ENCODE data around the gene KSR2.

Gene KSR2

GRCh38 chr12:117671734-117672133, 297.1 kb downstream of the KSR2 start:
- peak; percentile 30 for DNase-seq (ENCODE audit: low read depth)
- no peak overlapping the region for H3K4me3 ChIP-seq (ENCODE audit: low read depth, low read length)
- TF ChIP-seq, protein P1, sequence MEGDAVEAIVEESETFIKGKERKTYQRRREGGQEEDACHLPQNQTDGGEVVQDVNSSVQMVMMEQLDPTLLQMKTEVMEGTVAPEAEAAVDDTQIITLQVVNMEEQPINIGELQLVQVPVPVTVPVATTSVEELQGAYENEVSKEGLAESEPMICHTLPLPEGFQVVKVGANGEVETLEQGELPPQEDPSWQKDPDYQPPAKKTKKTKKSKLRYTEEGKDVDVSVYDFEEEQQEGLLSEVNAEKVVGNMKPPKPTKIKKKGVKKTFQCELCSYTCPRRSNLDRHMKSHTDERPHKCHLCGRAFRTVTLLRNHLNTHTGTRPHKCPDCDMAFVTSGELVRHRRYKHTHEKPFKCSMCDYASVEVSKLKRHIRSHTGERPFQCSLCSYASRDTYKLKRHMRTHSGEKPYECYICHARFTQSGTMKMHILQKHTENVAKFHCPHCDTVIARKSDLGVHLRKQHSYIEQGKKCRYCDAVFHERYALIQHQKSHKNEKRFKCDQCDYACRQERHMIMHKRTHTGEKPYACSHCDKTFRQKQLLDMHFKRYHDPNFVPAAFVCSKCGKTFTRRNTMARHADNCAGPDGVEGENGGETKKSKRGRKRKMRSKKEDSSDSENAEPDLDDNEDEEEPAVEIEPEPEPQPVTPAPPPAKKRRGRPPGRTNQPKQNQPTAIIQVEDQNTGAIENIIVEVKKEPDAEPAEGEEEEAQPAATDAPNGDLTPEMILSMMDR (IDR thresholded peaks at IDR 0.05; ENCODE audit: insufficient read depth, low read depth, low read length, missing control alignments), result peak; percentile 60

DNA sequence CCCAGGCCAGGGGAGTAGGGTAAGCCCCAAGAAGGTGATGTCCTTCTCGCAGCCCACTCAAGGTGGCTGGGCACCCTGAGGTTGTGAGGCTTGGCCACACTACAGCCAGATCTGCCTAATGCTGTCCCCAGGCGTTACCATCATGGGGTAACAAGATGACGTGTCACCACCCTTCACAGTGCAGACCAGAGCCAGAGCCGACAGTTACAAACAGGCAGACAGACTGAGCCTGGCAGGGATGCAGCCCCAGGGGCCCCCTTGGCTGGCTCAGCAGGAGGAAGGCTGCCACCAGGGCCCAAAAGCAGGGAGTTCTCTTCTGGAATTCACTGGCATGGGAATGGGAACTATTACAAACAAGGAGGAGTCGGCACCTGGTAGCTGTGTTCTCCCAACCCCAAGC, 304.6 kb downstream of the KSR2 start:
- no peak for DNase-seq (ENCODE audit: low read depth)
- H3K4me3 ChIP-seq (ENCODE audit: low read depth, low read length), result no peak overlapping the region
- TF ChIP-seq, protein P1 (IDR thresholded peaks at IDR 0.05; ENCODE audit: insufficient read depth, low read depth, low read length, missing control alignments), result no peak

DNA sequence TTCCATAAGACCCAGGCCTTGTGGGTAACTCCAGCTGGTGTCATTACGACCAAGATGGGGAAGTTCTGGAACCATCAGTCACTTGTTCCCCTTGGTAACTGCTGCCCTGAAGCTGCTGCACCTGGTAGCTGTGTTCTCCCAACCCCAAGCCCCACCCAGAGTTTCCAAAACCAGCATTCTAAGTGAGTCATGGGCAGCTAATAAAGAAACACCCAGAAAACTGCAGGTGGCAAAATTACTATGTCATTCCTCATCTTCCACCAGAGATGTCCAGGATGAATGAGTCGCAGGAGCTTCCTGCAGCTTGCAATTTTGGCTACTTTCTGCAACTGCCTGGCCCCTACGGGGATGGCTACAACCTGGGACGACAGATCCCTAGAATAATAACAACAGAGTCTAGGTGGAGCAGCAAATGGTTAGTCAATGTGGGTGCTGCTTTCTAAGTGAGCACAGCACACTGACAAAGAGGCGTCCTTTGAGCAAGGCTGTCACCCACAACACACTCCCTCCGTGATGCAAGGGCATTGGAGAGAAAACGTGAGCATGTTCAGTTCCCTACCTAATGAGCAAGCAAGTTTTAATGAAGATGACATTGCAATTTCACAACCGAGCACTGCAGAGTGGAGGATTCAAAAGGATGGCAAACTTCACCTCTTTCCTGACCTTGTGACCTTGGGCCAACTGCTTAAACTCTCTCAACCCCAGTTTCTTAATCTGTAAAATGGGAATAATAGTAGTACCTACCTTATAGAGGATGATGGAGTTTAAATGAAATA, 306.0 kb downstream of the KSR2 start:
- TF ChIP-seq, protein P1 (IDR thresholded peaks at IDR 0.05; ENCODE audit: insufficient read depth, low read depth, low read length, missing control alignments), result no peak

GRCh38 chr12:117662220-117662619, 306.6 kb downstream of the KSR2 start:
- DNase-seq (ENCODE audit: low read depth), result no peak
- no peak overlapping the region for H3K4me3 ChIP-seq (ENCODE audit: low read depth, low read length)
- TF ChIP-seq, protein P1 (IDR thresholded peaks at IDR 0.05; ENCODE audit: insufficient read depth, low read depth, low read length, missing control alignments), result no peak

More for the DNA sequence above, 306.0 kb downstream of the KSR2 start:
- no peak overlapping the region for H3K4me3 ChIP-seq (ENCODE audit: low read depth, low read length)
- DNase-seq (ENCODE audit: low read depth), result no peak

DNA sequence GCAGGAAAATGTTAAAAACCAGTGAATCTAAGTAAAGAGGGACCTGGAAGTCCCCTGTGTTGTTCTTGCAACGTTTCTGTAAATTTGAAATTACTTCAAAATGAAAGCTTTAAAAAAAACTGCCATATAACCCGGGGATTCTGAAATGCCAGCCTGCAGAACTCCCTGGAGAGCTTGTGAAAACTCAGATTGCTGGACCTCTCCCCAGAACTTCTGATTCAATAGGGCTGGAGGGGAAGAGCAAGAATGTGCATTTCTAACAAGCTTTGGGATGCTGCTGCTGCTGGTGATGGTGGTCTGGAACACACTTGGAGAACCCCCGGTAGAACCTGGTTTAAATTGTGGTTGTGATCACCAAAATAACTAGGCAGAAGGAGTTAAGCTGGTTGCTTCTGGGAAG, 307.3 kb downstream of the KSR2 start:
- no peak for DNase-seq (ENCODE audit: low read depth)
- TF ChIP-seq, protein P1 (IDR thresholded peaks at IDR 0.05; ENCODE audit: insufficient read depth, low read depth, low read length, missing control alignments), result no peak
- no peak overlapping the region for H3K4me3 ChIP-seq (ENCODE audit: low read depth, low read length)

GRCh38 chr12:117660896-117661295, 307.9 kb downstream of the KSR2 start:
- DNase-seq (ENCODE audit: low read depth), result no peak
- no peak overlapping the region for H3K4me3 ChIP-seq (ENCODE audit: low read depth, low read length)
- TF ChIP-seq, protein P1 (IDR thresholded peaks at IDR 0.05; ENCODE audit: insufficient read depth, low read depth, low read length, missing control alignments), result no peak

GRCh38 chr12:117658226-117658625, 310.6 kb downstream of the KSR2 start:
- H3K4me3 ChIP-seq (ENCODE audit: low read depth, low read length), result no peak overlapping the region
- DNase-seq (ENCODE audit: low read depth), result no peak
- TF ChIP-seq, protein P1 (IDR thresholded peaks at IDR 0.05; ENCODE audit: insufficient read depth, low read depth, low read length, missing control alignments), result no peak
